Measurements from ENCODE around the gene TCF7L1. TPM values are rescaled to one million over a fixed set of nuclear protein-coding genes. Genes with fewer than 3 reads are reported as not detected.

TCF7L1 gene
- total and polyA plus RNA-seq, 2 of the 13 experiments (the other 11 are each of a cell fraction or from before 2014, with no cell fraction given), result 0.04 to 0.15 TPM

DNA sequence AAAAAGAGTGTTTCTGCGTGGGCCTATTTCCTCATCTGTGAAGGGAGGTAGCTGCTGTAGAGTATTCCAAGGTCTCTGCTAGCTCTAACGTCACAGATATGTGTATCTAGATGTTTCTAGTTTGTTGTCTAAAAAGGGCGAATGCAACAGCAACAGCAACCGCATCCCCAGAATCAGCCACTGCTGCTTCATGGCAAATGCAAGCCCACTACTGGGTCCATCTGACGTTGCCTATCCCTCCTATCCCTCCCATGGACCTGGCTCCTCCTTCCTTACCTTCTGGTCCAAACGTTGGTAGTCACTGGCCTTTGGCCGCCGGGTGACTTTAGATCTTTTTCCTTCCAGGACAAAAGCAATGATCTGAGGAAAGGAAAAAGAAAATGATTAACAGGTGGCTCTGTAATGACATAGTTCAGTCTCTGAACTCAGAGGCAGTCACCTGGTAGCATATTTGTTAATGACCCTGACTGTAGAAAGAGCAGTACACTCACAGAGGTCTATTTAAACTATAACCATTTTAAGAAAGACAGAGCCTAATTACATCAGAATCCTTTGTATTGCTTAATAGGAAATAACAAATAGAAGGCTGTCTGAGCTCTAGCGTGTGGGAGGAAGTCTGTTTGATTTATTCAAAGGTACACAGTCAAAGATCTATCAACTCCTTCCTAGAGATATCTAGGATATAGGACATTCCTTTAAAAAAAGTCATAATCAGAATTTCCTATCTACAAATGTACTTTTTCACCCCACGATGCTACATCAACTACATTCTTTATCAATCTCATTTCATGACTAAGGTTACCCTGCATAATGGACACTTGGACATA is 191.7 kb downstream of the TCF7L1 start (continued):
- TF ChIP-seq MEIS2 (CRISPR knock-in tag; IDR thresholded peaks at IDR 0.05), result 0 out of 2 replicates have a peak, but pooled peaks have one; percentile 35
- TF ChIP-seq ZNF18 (CRISPR knock-in tag; IDR thresholded peaks at IDR 0.05; ENCODE audit: insufficient replicate concordance), result no peak
- peak; percentile 24; the same call in 1 of the 2 replicates for TF ChIP-seq ZNF772 (CRISPR knock-in tag; IDR thresholded peaks at IDR 0.05)
- TF ChIP-seq, protein P1, sequence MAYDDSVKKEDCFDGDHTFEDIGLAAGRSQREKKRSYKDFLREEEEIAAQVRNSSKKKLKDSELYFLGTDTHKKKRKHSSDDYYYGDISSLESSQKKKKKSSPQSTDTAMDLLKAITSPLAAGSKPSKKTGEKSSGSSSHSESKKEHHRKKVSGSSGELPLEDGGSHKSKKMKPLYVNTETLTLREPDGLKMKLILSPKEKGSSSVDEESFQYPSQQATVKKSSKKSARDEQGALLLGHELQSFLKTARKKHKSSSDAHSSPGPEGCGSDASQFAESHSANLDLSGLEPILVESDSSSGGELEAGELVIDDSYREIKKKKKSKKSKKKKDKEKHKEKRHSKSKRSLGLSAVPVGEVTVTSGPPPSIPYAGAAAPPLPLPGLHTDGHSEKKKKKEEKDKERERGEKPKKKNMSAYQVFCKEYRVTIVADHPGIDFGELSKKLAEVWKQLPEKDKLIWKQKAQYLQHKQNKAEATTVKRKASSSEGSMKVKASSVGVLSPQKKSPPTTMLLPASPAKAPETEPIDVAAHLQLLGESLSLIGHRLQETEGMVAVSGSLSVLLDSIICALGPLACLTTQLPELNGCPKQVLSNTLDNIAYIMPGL (CRISPR knock-in tag; IDR thresholded peaks at IDR 0.05; ENCODE audit: borderline replicate concordance in 1 of 2, low read depth in 1 of 2), result 0 out of 4 replicates have a peak, but pooled peaks have one; percentile 16 to 17
- TF ChIP-seq, protein P2, sequence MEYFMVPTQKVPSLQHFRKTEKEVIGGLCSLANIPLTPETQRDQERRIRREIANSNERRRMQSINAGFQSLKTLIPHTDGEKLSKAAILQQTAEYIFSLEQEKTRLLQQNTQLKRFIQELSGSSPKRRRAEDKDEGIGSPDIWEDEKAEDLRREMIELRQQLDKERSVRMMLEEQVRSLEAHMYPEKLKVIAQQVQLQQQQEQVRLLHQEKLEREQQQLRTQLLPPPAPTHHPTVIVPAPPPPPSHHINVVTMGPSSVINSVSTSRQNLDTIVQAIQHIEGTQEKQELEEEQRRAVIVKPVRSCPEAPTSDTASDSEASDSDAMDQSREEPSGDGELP (IDR thresholded peaks at IDR 0.05; ENCODE audit: borderline replicate concordance, low read depth), result peak; percentile 97
- TF ChIP-seq ZNF776 (CRISPR knock-in tag; IDR thresholded peaks at IDR 0.05), result no peak
- peak; percentile 52; the same call in 1 of the 2 replicates for TF ChIP-seq GMEB1 (CRISPR knock-in tag; IDR thresholded peaks at IDR 0.05; ENCODE audit: borderline replicate concordance)
- no peak; the same call in none of the 2 replicates for TF ChIP-seq KDM4B (CRISPR knock-in tag; IDR thresholded peaks at IDR 0.05)
- TF ChIP-seq TCF7 (IDR thresholded peaks at IDR 0.05; ENCODE audit: low read depth), result peak; percentile 93
- peak; percentile 77 for TF ChIP-seq TCF7L2 (IDR thresholded peaks at IDR 0.05; ENCODE audit: low read depth, low read length)
- peak; percentile 77 for TF ChIP-seq ZEB1 (IDR thresholded peaks at IDR 0.05; ENCODE audit: insufficient replicate concordance, low read depth)
- no peak; the same call in 1 of the 2 replicates for TF ChIP-seq ZNF687 (CRISPR knock-in tag; IDR thresholded peaks at IDR 0.05)
- no peak for TF ChIP-seq TEAD2 (CRISPR knock-in tag; IDR thresholded peaks at IDR 0.05)
- no peak; the same call in 1 of the 2 replicates for TF ChIP-seq ZNF605 (CRISPR knock-in tag; IDR thresholded peaks at IDR 0.05)
- TF ChIP-seq, protein P3, sequence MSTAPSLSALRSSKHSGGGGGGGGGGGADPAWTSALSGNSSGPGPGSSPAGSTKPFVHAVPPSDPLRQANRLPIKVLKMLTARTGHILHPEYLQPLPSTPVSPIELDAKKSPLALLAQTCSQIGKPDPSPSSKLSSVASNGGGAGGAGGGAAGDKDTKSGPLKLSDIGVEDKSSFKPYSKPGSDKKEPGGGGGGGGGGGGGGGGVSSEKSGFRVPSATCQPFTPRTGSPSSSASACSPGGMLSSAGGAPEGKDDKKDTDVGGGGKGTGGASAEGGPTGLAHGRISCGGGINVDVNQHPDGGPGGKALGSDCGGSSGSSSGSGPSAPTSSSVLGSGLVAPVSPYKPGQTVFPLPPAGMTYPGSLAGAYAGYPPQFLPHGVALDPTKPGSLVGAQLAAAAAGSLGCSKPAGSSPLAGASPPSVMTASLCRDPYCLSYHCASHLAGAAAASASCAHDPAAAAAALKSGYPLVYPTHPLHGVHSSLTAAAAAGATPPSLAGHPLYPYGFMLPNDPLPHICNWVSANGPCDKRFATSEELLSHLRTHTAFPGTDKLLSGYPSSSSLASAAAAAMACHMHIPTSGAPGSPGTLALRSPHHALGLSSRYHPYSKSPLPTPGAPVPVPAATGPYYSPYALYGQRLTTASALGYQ (CRISPR knock-in tag; IDR thresholded peaks at IDR 0.05), result 0 out of 2 replicates have a peak, but pooled peaks have one; percentile 86

Data from HepG2 (cell line).